ENCODE results near the gene RDH13. TPM values are rescaled to one million over a fixed set of nuclear protein-coding genes. Genes with fewer than 3 reads are reported as not detected.

The RDH13 gene
- total and polyA plus RNA-seq, 2 of the 8 experiments (the other 6 are each of a cell fraction or from before 2014, with no cell fraction given) = 15.9 to 31.5 TPM

GRCh38 chr19:55084416-55084815, 21.5 kb upstream of the RDH13 start (continued):
- TF ChIP-seq CHD7 (IDR thresholded peaks at IDR 0.05; ENCODE audit: insufficient replicate concordance, low read length) (no peak), POLR2AphosphoS5 (IDR thresholded peaks at IDR 0.05; ENCODE audit: low read depth, low read length) (no peak), HDAC2 (IDR thresholded peaks at IDR 0.05; ENCODE audit: borderline replicate concordance in 1 of 2, low read depth in 2 of 2, low read length in 2 of 2) (no peak), GABPA (IDR thresholded peaks at IDR 0.05; ENCODE audit: borderline replicate concordance, insufficient read depth, low read length) (no peak), KDM5A (IDR thresholded peaks at IDR 0.05; ENCODE audit: low read length) (no peak), TBP (IDR thresholded peaks at IDR 0.05; ENCODE audit: low read depth, low read length) (no peak), HDAC6 (IDR thresholded peaks at IDR 0.05; ENCODE audit: low read depth, low read length) (no peak), SIN3A (conservative IDR thresholded peaks at IDR 0.05 in 1 of 2, IDR thresholded peaks at IDR 0.05 in 1 of 2; ENCODE audit: low read depth in 1 of 2, low read length in 2 of 2) (no peak), MAX (IDR thresholded peaks at IDR 0.05) (no peak)
